ENCODE data around the gene NCR1.

GRCh38 chr19:54921082-54921481, 15.1 kb downstream of the NCR1 start:
- TF ChIP-seq, protein P1, sequence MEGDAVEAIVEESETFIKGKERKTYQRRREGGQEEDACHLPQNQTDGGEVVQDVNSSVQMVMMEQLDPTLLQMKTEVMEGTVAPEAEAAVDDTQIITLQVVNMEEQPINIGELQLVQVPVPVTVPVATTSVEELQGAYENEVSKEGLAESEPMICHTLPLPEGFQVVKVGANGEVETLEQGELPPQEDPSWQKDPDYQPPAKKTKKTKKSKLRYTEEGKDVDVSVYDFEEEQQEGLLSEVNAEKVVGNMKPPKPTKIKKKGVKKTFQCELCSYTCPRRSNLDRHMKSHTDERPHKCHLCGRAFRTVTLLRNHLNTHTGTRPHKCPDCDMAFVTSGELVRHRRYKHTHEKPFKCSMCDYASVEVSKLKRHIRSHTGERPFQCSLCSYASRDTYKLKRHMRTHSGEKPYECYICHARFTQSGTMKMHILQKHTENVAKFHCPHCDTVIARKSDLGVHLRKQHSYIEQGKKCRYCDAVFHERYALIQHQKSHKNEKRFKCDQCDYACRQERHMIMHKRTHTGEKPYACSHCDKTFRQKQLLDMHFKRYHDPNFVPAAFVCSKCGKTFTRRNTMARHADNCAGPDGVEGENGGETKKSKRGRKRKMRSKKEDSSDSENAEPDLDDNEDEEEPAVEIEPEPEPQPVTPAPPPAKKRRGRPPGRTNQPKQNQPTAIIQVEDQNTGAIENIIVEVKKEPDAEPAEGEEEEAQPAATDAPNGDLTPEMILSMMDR (IDR thresholded peaks at IDR 0.05), result no peak
- TF ChIP-seq POLR2A (IDR thresholded peaks at IDR 0.05), result no peak

All from sigmoid colon (tissue), 3 donors.